ENCODE measurements around the gene RHOT2. TPM values are rescaled to one million over a fixed set of nuclear protein-coding genes. Genes with fewer than 3 reads are reported as not detected.

Gene RHOT2
- total and polyA plus RNA-seq, 10 of the 15 experiments (the other 5 are each of a cell fraction or from before 2014, with no cell fraction given): 3.7 to 174 (median 69.8) TPM

DNA sequence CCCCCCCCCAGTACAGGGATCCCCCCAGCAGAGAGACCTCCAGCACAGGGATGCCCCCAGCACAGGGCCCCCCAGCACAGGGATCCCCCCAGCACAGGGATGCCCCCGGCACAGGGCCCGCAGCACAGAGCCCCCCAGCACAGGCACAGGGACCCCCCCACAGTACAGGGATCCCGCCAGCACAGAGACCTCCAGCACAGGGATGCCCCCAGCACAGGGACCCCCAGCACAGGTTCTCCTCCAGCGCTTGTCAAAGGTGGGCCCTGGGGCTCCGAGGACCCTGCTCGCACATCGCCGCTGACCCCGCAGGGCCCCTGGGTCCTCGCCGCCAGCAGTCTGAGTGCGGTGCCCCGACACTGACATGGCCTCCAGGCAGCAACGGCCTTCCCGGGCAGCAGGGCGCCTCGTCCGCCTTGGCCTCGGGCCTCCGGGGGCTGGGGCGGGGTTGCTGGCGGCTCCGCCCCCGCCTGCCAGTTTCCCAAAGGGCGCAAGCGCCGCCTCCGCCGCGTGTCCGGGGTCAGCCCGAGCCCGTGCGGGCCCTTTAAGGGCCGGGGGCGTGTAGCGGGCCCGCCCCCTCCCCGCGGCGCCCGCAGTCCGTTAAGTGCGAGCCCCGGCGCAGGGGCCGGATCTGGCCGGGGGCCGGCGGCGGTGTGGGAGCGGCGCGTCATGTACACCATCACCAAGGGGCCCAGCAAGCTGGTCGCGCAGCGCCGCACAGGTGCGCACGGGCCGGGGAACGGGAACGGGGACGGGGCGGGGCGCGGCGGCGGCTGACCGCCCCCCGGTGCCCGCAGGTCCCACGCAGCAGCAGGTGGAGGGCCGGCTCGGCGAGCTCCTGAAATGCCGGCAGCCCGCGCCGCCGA lies 26.4 kb upstream of the RHOT2 start, which contains the start of gene MCRIP2 (continued):
- TF ChIP-seq, protein P1, sequence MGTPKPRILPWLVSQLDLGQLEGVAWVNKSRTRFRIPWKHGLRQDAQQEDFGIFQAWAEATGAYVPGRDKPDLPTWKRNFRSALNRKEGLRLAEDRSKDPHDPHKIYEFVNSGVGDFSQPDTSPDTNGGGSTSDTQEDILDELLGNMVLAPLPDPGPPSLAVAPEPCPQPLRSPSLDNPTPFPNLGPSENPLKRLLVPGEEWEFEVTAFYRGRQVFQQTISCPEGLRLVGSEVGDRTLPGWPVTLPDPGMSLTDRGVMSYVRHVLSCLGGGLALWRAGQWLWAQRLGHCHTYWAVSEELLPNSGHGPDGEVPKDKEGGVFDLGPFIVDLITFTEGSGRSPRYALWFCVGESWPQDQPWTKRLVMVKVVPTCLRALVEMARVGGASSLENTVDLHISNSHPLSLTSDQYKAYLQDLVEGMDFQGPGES (IDR thresholded peaks at IDR 0.05): no peak
- TF ChIP-seq MEF2B (IDR thresholded peaks at IDR 0.05; ENCODE audit: partially characterized antibody, poor library complexity, severe bottlenecking) (no peak), IKZF1 (conservative IDR thresholded peaks at IDR 0.05) (peak; percentile 63), EED (IDR thresholded peaks at IDR 0.05; ENCODE audit: low read depth) (no peak), MEF2A (IDR thresholded peaks at IDR 0.05; ENCODE audit: insufficient read depth, low read depth, low read length) (no peak)

DNA sequence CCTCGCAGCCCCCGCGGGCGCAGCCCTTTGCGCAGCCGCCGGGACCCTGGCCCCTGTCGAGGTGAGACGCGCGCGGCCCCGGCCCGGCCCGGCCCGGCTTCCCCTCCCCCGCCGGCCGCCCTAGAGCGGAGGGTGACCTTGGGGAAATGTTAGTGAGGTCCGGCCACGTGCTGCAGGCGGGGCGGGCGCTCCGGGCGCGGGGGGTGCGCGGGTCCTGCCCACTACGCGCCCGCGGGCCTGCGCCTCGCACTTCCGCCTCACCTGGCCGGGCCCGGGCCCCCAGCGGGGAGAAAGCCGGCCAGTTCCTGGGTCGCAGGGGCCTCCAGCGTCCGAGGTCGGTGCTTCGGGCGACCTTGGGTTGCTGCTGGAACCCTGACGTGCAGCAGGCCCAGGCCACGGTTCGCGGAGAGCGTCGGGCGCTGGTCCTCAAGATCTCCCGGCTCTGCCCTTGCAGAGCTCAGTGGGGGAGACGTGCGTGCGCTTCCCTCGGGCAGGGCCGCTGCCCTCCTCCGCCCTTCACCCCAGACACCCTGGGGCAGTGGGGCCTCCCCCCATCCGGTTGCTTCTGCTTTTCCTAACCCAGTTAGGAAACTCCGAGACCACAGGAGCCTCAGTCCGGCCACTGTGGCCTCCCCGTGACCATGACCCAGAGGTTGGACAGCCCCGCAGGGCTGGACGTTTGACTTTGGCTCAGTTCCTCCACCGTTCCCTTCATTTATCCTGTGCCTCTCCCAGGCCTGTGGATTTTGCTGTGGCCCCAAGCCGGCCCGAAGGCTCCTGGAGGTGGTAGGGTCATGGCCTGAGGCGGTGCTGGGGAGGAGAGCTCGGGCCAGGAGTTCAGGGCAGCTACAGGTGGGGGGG lies 25.5 kb upstream of the RHOT2 start:
- Histone ChIP-seq H3K36me3 (ENCODE audit: control insufficient read depth in 2 of 2, insufficient read depth in 2 of 2, low read length in 1 of 2) (no peaks in the 10 kb centered on the region; a peak in 2 of 4 replicates), H3K9ac (ENCODE audit: control insufficient read depth, insufficient read depth, low read length) (peak overlapping the region; percentile 89), H3K4me1 (ENCODE audit: control insufficient read depth, insufficient read depth, low read length) (peaks cover 12% of the 10 kb centered on the region), H3K27ac (ENCODE audit: control insufficient read depth, insufficient read depth) (peak overlapping the region; percentile 83), H3K4me3 (peak overlapping the region; percentile 98), H3K9me3 (replicated peaks; ENCODE audit: control insufficient read depth, insufficient read depth, low read length) (no peaks in the 10 kb centered on the region), H3K27me3 (replicated peaks in 1 of 2; ENCODE audit: control insufficient read depth in 2 of 2, insufficient read depth in 2 of 2, low read length in 1 of 2) (no peaks in the 10 kb centered on the region), H4K20me1 (ENCODE audit: control insufficient read depth, insufficient read depth) (no peaks in the 10 kb centered on the region), H3K4me2 (ENCODE audit: control insufficient read depth, insufficient read depth) (peak overlapping the region; percentile 72), H3K79me2 (ENCODE audit: control insufficient read depth, insufficient read depth, low read length) (peaks cover 30% of the 10 kb centered on the region), H2AFZ (ENCODE audit: control insufficient read depth, low read depth, low read length) (peak overlapping the region; percentile 37)
- ChIA-PET SMC1A (ENCODE audit: uncharacterized antibody, unreplicated experiment) (no interaction called here), CTCF (interaction anchor here (1.0 kb wide), 1 partner anchor 162 kb away, joined by 3 read pairs; no protein-coding TSS in a partner anchor), POLR2A (interaction anchor here (1.3 kb wide), 1 partner anchor 38 kb away, joined by 4 read pairs; the partner anchor contains the start of gene STUB1), RAD21 (ENCODE audit: unreplicated experiment) (no interaction called here)
- intact Hi-C loops (cut with micrococcal nuclease; ENCODE audit: unreplicated experiment): no loop called here
- DNase-seq (ENCODE audit: low read depth, low spot score) (no peak), FAIRE-seq (no peak), ATAC-seq (peak; percentile 68)
- in situ Hi-C loops (cut with MboI): no loop called here
- no TSS peak for BruUV-seq (replicated peaks)
- WGBS (ENCODE audit: insufficient coverage, insufficient replicate concordance, low lambda C conversion rate, missing lambda C conversion rate): 4% methylated on average over 59 of the region's 72 CpGs
- TF ChIP-seq SREBF1 (IDR thresholded peaks at IDR 0.05; ENCODE audit: low read length) (no peak), NBN (IDR thresholded peaks at IDR 0.05) (peak; percentile 51; the same call in 1 of the 2 replicates), HDAC6 (IDR thresholded peaks at IDR 0.05; ENCODE audit: unreplicated experiment) (peak; percentile 31), MXI1 (IDR thresholded peaks at IDR 0.05; ENCODE audit: low read depth, low read length) (peak; percentile 14; the same call in 1 of the 2 replicates), FOXM1 (IDR thresholded peaks at IDR 0.05; ENCODE audit: low read depth, low read length) (no peak)
- TF ChIP-seq, protein P2, sequence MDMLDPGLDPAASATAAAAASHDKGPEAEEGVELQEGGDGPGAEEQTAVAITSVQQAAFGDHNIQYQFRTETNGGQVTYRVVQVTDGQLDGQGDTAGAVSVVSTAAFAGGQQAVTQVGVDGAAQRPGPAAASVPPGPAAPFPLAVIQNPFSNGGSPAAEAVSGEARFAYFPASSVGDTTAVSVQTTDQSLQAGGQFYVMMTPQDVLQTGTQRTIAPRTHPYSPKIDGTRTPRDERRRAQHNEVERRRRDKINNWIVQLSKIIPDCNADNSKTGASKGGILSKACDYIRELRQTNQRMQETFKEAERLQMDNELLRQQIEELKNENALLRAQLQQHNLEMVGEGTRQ (IDR thresholded peaks at IDR 0.05; ENCODE audit: borderline replicate concordance, low read depth, low read length): peak; percentile 18
- TF ChIP-seq, protein P3, sequence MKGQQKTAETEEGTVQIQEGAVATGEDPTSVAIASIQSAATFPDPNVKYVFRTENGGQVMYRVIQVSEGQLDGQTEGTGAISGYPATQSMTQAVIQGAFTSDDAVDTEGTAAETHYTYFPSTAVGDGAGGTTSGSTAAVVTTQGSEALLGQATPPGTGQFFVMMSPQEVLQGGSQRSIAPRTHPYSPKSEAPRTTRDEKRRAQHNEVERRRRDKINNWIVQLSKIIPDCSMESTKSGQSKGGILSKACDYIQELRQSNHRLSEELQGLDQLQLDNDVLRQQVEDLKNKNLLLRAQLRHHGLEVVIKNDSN (IDR thresholded peaks at IDR 0.05; ENCODE audit: borderline replicate concordance, extremely low read length, insufficient read depth, low read depth, low read length): peak; percentile 70
- TF ChIP-seq, protein P4, sequence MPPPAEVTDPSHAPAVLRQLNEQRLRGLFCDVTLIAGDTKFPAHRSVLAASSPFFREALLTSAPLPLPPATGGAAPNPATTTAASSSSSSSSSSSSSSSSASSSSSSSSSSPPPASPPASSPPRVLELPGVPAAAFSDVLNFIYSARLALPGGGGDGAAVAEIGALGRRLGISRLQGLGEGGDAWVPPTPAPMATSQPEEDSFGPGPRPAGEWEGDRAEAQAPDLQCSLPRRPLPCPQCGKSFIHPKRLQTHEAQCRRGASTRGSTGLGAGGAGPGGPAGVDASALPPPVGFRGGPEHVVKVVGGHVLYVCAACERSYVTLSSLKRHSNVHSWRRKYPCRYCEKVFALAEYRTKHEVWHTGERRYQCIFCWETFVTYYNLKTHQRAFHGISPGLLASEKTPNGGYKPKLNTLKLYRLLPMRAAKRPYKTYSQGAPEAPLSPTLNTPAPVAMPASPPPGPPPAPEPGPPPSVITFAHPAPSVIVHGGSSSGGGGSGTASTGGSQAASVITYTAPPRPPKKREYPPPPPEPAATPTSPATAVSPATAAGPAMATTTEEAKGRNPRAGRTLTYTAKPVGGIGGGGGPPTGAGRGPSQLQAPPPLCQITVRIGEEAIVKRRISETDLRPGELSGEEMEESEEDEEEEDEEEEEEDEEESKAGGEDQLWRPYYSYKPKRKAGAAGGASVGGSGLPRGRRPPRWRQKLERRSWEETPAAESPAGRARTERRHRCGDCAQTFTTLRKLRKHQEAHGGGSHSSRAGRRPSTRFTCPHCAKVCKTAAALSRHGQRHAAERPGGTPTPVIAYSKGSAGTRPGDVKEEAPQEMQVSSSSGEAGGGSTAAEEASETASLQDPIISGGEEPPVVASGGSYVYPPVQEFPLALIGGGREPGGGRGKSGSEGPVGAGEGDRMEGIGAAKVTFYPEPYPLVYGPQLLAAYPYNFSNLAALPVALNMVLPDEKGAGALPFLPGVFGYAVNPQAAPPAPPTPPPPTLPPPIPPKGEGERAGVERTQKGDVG (CRISPR knock-in tag; IDR thresholded peaks at IDR 0.05): no peak

Data from GM12878 (cell line).